GM21529 (cell line): Measurements from ENCODE around the gene SLC9A1.
A peak's percentile ranks its signal among the peaks of the same experiment; 100 is the strongest.

ENCODE experiments used
- ATAC-seq: cut with Tn5 transposase; IDR thresholded peaks from one replicate; pipeline ENCODE4 v1.9.1; 2021; ENCODE audit not compliant: unreplicated experiment

The SLC9A1 gene

DNA sequence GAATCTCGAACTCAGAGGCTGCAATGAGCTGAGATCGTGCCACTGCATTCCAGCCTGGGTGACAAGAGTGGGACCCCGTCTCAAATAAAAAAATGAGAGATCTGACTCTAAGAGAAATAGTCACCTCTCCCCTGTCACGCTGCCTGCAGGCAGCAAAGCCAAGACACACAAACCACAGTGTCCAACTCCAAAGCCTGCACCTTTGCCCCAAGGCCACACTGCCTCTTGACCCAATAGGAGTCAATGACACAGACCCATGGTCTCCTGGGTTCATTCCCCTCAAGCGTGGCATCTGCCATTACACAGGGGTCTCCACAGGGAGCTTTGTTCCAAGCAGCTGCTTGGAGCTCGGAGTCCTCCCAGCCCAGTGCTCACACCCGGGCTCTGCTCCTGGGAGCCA is 46.3 kb downstream of the SLC9A1 start:
- no peak for ATAC-seq

DNA sequence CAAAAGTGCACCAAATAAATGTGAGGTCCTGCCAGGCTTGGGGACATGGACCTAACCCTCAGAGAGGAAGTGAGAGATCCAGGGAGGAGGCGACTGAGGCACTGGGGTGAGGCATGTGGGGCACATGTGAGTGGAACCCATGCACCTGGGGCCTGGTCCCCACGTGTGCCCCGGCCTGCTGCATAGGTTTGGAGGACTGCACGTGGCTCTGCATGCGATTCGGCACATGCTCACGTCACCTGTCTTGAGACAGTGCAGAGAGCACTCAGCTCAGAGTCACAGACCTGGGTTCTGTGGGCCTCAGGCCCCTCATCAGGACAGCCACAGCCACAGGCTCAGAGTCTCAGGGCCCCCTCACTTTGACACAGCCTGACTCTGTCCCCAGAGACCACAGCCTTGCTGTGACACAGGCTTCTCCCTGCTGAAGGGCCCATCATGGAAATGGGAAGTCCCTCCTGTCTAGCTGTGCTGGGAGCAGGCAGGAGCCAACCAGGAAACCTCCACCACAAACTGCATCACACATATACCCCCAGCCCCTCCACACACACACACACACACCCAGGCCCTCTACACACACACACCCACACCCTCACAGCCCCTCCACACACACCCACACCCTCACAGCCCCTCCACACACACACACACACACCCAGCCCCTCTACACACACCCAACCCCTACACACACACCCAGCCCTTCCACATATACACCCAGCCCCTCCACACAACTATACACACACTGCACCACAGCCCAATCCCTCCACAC is 48.2 kb downstream of the SLC9A1 start:
- no peak for ATAC-seq

GRCh38 chr1:27105018-27105417 is 49.9 kb downstream of the SLC9A1 start:
- ATAC-seq, result no peak

DNA sequence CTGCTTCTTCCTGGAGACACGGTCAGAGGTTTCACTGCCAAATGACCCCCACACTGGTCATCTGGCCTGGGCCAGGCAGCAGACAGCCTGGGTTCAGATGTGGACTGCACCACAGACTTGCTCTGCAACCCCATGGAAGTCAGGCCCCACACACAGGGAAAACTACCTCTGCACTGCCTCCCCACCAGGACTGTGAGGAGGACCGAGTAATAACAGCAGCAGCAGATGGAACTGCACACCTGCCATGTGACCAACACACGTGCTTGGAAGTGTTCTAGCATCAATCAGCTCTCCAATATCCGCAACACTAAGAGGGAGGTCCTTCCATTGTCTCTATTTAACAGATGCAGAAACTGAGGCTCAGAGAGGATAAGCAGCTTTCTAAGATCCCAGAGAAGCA is 51.4 kb downstream of the SLC9A1 start:
- ATAC-seq, result no peak

GRCh38 chr1:27102707-27103468 is 52.0 kb downstream of the SLC9A1 start:
- no peak for ATAC-seq

DNA sequence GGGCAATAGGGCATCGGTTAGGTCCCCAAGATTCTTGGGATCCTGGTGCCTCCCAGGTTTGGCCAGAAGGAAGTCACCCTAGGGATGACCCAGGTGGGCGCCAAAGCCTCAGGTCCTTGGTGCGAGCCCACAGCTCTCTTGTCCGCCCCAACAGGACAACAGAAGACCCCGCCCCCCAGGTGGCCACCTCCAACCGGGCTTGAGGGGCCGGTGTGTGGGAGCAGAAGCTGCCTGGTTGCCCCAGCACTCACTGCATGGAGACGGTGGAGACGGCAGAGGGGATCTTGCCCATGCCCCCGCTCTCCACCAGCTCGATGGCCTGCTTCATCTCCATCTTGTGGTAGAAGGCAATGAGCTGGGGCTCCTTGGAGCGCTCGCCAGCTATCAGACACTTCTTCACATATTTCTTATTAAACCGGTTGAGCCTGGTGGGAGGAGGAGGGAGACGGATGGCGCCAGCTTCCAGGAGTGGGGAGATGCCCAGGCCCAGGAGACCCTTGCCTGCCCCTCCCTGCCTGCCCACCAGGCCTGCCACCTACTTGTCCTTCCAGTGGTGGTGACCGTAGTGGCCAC is 52.7 kb downstream of the SLC9A1 start:
- ATAC-seq, result no peak

DNA sequence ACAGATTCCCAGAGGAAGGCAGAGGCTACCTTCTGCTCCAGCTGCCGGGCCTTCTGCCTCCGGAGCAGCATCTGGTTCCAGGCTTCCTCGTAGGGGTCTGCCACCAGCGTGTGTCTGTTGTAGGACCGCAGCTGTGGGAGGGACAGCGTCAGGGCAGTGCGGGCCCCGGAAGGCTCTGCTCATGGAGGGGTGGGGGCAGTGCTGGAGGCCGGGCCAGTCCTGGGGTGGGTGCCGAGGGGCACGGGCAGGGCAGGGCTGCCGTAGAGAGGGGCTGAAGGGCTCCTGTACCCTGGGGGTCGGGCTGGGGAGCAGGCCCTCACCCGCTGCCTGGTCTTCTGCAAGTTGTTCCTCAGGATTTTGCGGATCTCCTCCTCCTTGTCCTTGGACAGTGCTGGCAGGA is 53.2 kb downstream of the SLC9A1 start:
- ATAC-seq, result no peak

DNA sequence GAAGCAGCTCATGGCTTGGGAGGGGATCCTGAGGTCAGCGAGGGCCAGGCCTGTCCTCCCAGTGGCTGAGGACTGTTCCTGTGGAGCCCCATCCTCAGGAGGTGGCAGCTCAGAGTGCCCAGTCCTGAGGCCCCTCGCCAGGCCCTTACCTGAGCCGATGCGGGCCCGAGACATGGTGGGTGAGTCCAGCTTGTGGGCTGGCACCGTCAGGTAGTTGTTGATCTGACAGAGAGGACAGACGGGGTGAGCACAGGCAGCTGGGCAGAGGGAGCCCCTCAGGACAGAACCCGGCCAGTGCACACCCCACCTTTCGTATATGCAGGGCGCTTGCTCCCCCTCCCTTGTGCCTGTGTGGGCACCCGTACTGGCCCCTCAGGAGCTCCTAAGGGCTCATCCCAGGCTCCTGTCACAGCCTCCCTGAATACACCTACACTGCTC is 53.9 kb downstream of the SLC9A1 start:
- ATAC-seq, result no peak

DNA sequence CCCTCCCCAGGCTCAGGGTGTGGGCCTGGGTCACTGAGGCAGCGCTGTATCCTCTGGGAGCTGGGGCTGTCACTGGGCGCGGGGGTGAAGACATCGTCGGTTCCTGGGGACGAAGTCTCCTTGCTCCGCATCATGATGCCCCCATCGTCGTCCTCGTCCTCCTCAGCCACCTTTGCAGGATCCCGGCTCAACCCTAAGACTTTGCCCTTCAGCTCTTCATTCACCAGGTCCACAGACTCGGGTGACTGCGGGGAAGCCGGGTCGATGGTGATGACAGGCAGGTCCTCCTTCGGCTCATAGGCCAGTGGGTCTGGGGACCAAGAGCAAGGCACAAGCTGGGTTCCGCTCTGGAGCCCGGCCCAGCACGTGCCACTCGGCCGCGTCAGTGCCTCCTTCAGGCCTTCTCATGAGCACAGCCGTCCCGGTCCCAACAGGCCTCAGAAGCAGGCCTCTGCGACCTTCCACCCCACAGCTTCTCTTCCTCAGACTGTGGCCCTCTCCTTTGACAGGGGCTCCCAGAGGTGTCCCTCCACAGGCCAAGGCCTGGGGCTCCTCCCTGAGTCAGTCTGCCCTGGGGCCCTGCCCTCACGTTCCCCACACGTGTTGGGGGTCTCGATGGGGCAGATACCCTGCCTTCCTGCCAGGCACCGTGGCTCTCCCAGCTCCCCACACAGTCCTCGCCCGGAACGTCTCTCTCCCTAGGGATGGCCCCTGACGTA is 54.4 kb downstream of the SLC9A1 start:
- no peak for ATAC-seq

DNA sequence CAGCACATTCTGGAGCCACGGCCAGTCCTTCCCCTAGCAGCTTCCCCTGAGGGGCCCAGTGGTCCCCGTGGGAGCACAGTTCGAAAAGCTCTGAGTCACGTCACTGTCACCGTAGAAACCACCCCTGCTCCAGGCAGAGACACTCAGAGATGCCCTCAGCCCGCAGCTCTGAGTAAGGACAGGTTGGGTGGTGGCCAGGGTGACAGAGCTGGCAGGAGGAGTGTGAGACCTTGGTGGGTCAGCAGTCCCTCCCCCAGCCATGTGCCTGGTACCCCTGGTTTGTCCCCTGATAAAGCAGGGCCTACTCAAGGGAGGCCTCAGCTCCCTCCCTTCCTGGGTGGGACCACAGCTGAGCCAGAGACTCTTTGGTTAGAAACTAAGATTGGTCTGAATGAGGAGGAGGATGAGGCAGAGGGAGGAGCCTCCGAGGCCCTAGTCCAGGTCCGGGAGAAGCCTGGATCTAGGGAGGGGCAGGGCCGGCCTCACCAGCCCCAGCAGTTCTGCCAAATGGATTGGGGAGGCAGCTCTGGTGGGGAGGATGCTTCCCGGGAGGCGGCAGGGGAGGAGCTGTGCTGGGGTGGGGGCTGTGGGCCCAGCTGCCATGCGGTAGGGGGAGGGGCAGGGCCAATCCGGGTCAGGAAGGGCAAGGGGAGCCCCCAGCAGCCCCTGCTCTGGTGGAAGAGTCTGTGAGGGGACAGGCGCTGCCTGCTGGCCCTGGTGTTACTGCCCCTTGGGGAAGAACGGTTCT is 55.2 kb downstream of the SLC9A1 start:
- ATAC-seq, result peak; percentile 45

- peak; percentile 27 for ATAC-seq
Observed at GRCh38 chr1:27099135-27099586, 55.8 kb downstream of the SLC9A1 start.

DNA sequence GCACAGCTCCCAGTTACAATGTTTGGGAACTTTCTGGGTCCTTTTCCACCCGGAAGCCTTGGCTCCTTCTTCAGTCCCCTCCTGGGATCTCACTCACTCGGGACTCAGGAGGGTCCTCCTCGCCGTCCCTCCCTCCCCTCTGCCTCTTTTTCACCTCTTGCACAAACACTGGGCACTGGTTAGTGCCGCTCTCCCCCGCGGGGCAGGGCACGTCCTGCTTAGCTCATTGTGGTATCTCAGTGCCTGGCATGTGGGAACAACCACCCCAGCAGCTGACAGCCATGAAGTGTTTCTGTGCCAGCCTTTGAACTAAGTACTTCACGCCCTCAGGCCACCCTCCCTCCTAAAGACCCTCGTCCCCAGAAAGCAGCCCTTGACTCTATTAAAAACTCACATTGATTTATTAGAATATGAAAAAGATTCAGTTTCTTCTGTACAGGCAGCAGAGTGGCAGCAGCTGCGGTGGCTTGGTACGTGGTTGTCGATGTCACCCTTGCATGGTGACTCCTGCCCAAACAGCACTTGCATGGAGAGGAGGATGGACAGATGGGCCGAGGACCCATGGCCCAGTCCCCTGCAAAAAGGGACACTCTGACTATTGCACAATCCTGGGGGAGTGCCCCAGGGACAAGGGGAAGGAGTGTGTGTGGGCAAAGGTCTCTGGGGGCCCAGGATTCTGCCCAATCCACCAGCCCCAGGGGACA is 56.3 kb downstream of the SLC9A1 start:
- ATAC-seq, result no peak

DNA sequence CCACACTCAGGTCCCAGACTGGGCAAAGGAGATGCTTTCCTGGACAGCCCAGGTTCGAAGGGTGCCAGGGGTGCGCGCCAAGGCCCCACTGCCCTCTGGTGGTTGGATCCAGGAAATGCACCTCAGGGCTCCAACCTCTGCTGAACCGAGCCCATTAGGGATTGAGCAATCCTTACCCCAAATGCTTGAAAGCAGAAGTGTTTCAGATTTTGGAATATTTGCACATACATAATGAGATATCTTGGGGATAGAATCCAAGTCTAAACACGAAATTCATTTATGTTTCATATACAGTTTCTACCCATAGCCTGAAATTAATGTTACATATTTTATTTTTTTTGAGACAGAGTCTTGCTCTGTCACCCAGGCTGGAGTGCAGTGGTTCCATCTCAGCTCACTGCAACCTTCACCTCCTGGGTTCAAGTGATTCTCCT is 57.4 kb downstream of the SLC9A1 start:
- ATAC-seq, result no peak

DNA sequence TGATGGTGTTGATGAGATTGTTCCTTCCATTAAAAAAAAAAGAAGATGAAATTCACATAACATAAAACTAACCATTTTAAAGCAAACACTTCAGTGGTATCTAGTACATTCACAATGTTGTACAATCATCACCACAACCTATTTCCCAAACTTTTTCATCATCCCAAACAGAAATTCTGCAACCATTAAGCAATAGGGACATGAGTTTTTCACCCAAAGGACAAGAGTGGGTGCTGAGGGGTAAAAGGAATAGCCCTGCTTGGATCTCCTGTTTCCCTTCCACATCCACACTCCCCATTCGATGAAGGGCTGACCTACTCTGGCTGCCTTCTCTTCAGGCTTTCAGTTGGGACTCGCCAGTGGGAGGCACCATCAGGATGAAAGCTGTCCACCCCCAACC is 59.3 kb downstream of the SLC9A1 start:
- no peak for ATAC-seq

DNA sequence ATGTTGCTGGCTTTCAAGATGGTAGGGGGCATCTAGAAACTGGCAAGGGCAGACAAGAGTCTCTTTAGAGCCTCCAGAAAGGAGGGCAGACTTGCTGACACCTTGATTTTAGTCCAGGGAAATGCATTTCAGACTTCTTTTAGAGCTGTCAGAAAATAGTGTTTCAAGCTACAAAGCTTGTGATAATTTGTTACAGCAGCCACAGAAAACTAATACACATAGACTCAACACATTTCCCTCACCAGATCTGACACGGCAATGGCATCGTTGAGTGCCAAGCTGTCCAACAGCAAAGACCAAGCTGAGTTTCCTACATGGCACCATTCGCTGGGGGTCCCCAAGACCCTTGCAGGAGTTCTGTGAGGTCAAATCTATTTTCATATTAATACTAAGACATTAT is 62.0 kb downstream of the SLC9A1 start:
- no peak for ATAC-seq

- ATAC-seq, result no peak
Observed at GRCh38 chr1:27090911-27091310, 64.0 kb downstream of the SLC9A1 start.

- ATAC-seq, result no peak
Observed at GRCh38 chr1:27087371-27088220, 67.3 kb downstream of the SLC9A1 start.

DNA sequence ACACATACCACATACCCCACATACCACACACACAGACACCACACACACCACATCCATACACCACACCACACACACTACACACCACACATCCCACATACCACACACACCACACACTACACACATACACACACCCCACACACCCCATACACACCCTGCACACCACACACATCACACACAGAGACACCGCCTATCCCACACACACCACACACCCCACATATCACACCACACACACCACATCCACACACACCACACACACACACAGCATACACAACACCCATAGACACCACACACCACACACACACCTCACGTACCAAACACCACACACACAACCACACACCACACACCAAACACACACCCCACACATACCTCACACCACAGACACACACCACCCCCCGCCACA is 68.3 kb downstream of the SLC9A1 start:
- no peak for ATAC-seq

DNA sequence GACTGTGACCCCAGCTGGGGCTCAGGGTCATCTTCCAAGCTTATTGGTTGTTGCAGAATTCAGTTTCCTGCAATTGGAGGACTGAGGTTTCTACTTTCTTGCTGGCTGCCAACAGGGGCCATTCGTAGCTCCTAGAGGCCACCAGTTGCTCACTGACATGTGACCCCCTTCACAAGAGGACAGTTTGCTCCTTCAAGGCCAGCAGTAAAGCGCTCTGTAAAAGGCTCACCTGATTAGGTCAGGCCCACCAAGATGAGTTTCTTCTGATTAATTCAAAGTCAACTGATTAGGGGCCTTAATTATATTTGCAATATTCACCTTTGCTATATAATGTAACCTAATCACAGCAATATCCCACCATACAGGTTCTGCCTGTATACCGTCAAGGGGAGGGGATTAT is 68.9 kb downstream of the SLC9A1 start:
- no peak for ATAC-seq
